ENCODE results near the gene COX20.

GRCh38 chr1:244878681-244879080, 43.2 kb downstream of the COX20 start:
- no peak for TF ChIP-seq POLR2A (IDR thresholded peaks at IDR 0.05; ENCODE audit: control extremely low read depth in 1 of 2, low read depth in 2 of 2, low read length in 2 of 2)
- TF ChIP-seq CTCF (IDR thresholded peaks at IDR 0.05; ENCODE audit: control extremely low read depth in 1 of 3, insufficient read depth in 1 of 3, low read depth in 1 of 3, low read length in 3 of 3): no peak
- TF ChIP-seq RBBP5 (IDR thresholded peaks at IDR 0.05; ENCODE audit: borderline replicate concordance, low read depth, low read length): no peak
- TF ChIP-seq EZH2 (IDR thresholded peaks at IDR 0.05; ENCODE audit: low read depth, low read length, severe bottlenecking): no peak
- no peak for TF ChIP-seq EP300 (IDR thresholded peaks at IDR 0.05; ENCODE audit: borderline replicate concordance in 1 of 2, low read depth in 2 of 2, low read length in 2 of 2)
- no peak for TF ChIP-seq ATF3 (IDR thresholded peaks at IDR 0.05; ENCODE audit: insufficient read depth, low read depth, low read length)

Measured in H1 (cell line).